Measurements from ENCODE around the gene SIRPA.

SIRPA gene

GRCh38 chr20:1887756-1888155 lies 7.5 kb upstream of the SIRPA start:
- peaks cover 5% of the 10 kb centered on the region for H3K27me3 Mint-ChIP-seq
- no peak for ATAC-seq (ENCODE audit: low read depth)
- H3K9me3 Mint-ChIP-seq = no peaks in the 10 kb centered on the region
- H3K27ac Mint-ChIP-seq = no peak overlapping the region
- peaks cover 3% of the 10 kb centered on the region for H3K36me3 Mint-ChIP-seq
- DNase-seq (ENCODE audit: low spot score in 2 of 2) = no peak
- H3K4me3 Mint-ChIP-seq = no peak overlapping the region
- peaks cover 24% of the 10 kb centered on the region for H3K4me1 Mint-ChIP-seq

GRCh38 chr20:1888796-1889463 lies 6.3 kb upstream of the SIRPA start:
- peaks cover 6% of the 10 kb centered on the region for H3K27me3 Mint-ChIP-seq
- H3K9me3 Mint-ChIP-seq = no peaks in the 10 kb centered on the region
- peaks cover 3% of the 10 kb centered on the region for H3K36me3 Mint-ChIP-seq
- no peak overlapping the region for H3K27ac Mint-ChIP-seq
- DNase-seq (ENCODE audit: low spot score in 2 of 2) (no peak), ATAC-seq (ENCODE audit: low read depth) (no peak)
- H3K4me3 Mint-ChIP-seq = no peak overlapping the region
- H3K4me1 Mint-ChIP-seq = peaks cover 20% of the 10 kb centered on the region

- H3K27me3 Mint-ChIP-seq = peaks cover 7% of the 10 kb centered on the region
- H3K4me1 Mint-ChIP-seq = peaks cover 16% of the 10 kb centered on the region
- no peak overlapping the region for H3K4me3 Mint-ChIP-seq
- no peak overlapping the region for H3K27ac Mint-ChIP-seq
- DNase-seq (ENCODE audit: low spot score in 2 of 2) (no peak), ATAC-seq (ENCODE audit: low read depth) (no peak)
- no peaks in the 10 kb centered on the region for H3K9me3 Mint-ChIP-seq
- H3K36me3 Mint-ChIP-seq = peaks cover 3% of the 10 kb centered on the region
These were observed 4.5 kb upstream of the SIRPA start for GRCh38 chr20:1890469-1891262.

GRCh38 chr20:1891263-1892118 lies 3.7 kb upstream of the SIRPA start:
- Mint-ChIP-seq H3K27me3 (peaks cover 7% of the 10 kb centered on the region), H3K4me3 (no peak overlapping the region), H3K36me3 (peaks cover 3% of the 10 kb centered on the region), H3K9me3 (no peaks in the 10 kb centered on the region), H3K4me1 (peaks cover 22% of the 10 kb centered on the region), H3K27ac (no peak overlapping the region)
- ATAC-seq (ENCODE audit: low read depth) (no peak), DNase-seq (ENCODE audit: low spot score in 2 of 2) (no peak)

- Mint-ChIP-seq H3K4me3 (no peak overlapping the region), H3K9me3 (no peaks in the 10 kb centered on the region), H3K27ac (no peak overlapping the region), H3K27me3 (peaks cover 7% of the 10 kb centered on the region), H3K36me3 (peaks cover 3% of the 10 kb centered on the region), H3K4me1 (peaks cover 26% of the 10 kb centered on the region)
- DNase-seq (ENCODE audit: low spot score in 2 of 2) = no peak
- no peak for ATAC-seq (ENCODE audit: low read depth)
These were observed 3.2 kb upstream of the SIRPA start for GRCh38 chr20:1892119-1892385.

- Mint-ChIP-seq H3K27me3 (peaks cover 2% of the 10 kb centered on the region), H3K4me3 (peak overlapping the region; percentile 74), H3K9me3 (no peaks in the 10 kb centered on the region), H3K27ac (peak overlapping the region; percentile 65), H3K4me1 (peaks cover 38% of the 10 kb centered on the region), H3K36me3 (no peaks in the 10 kb centered on the region)
- no peak for DNase-seq (ENCODE audit: low spot score in 2 of 2)
- no peak for ATAC-seq (ENCODE audit: low read depth)
These were observed 1.3 kb upstream of the SIRPA start for GRCh38 chr20:1893721-1894470.

GRCh38 chr20:1894471-1894950 lies 696 bp upstream of the SIRPA start:
- H3K27me3 Mint-ChIP-seq = peaks cover 2% of the 10 kb centered on the region
- peaks cover 42% of the 10 kb centered on the region for H3K4me1 Mint-ChIP-seq
- H3K9me3 Mint-ChIP-seq = no peaks in the 10 kb centered on the region
- no peaks in the 10 kb centered on the region for H3K36me3 Mint-ChIP-seq
- DNase-seq (ENCODE audit: low spot score in 2 of 2) (peak in 1 of 2 donors; percentile 62), ATAC-seq (ENCODE audit: low read depth) (peak; percentile 28)
- H3K27ac Mint-ChIP-seq = peak overlapping the region; percentile 65
- H3K4me3 Mint-ChIP-seq = peak overlapping the region; percentile 74

- peak overlapping the region; percentile 84 for H3K4me3 Mint-ChIP-seq
- H3K27ac Mint-ChIP-seq = peak overlapping the region; percentile 90
- H3K27me3 Mint-ChIP-seq = peaks cover 2% of the 10 kb centered on the region
- H3K4me1 Mint-ChIP-seq = peaks cover 45% of the 10 kb centered on the region
- ATAC-seq (ENCODE audit: low read depth) (no peak), DNase-seq (ENCODE audit: low spot score in 2 of 2) (no peak)
- no peaks in the 10 kb centered on the region for H3K9me3 Mint-ChIP-seq
- no peaks in the 10 kb centered on the region for H3K36me3 Mint-ChIP-seq
These were observed 672 bp downstream of the SIRPA start for GRCh38 chr20:1895674-1896483.

- Mint-ChIP-seq H3K4me3 (peak overlapping the region; percentile 84), H3K4me1 (peaks cover 45% of the 10 kb centered on the region), H3K27ac (peak overlapping the region; percentile 90), H3K27me3 (peaks cover 2% of the 10 kb centered on the region), H3K36me3 (no peaks in the 10 kb centered on the region), H3K9me3 (no peaks in the 10 kb centered on the region)
- DNase-seq (ENCODE audit: low spot score in 2 of 2) = no peak
- no peak for ATAC-seq (ENCODE audit: low read depth)
These were observed 1.5 kb downstream of the SIRPA start for GRCh38 chr20:1896484-1897258.

GRCh38 chr20:1897541-1897940 lies 2.3 kb downstream of the SIRPA start:
- no peak for DNase-seq (ENCODE audit: low spot score in 2 of 2)
- Mint-ChIP-seq H3K4me3 (peak overlapping the region; percentile 39), H3K27ac (peak overlapping the region; percentile 83), H3K36me3 (no peaks in the 10 kb centered on the region), H3K27me3 (peaks cover 2% of the 10 kb centered on the region), H3K4me1 (peaks cover 45% of the 10 kb centered on the region), H3K9me3 (no peaks in the 10 kb centered on the region)
- ATAC-seq (ENCODE audit: low read depth) = peak; percentile 14

- peaks cover 41% of the 10 kb centered on the region for H3K4me1 Mint-ChIP-seq
- H3K36me3 Mint-ChIP-seq = no peaks in the 10 kb centered on the region
- DNase-seq (ENCODE audit: low spot score in 2 of 2) = peak; percentile 57 to 63
- H3K9me3 Mint-ChIP-seq = no peaks in the 10 kb centered on the region
- peak overlapping the region; percentile 83 for H3K27ac Mint-ChIP-seq
- peaks cover 2% of the 10 kb centered on the region for H3K27me3 Mint-ChIP-seq
- peak overlapping the region; percentile 38 for H3K4me3 Mint-ChIP-seq
- ATAC-seq (ENCODE audit: low read depth) = peak; percentile 78
These were observed 2.8 kb downstream of the SIRPA start for GRCh38 chr20:1897965-1898464.

GRCh38 chr20:1898482-1899240 lies 3.5 kb downstream of the SIRPA start:
- no peaks in the 10 kb centered on the region for H3K36me3 Mint-ChIP-seq
- H3K4me1 Mint-ChIP-seq = peaks cover 42% of the 10 kb centered on the region
- peaks cover 2% of the 10 kb centered on the region for H3K27me3 Mint-ChIP-seq
- H3K9me3 Mint-ChIP-seq = no peaks in the 10 kb centered on the region
- no peak for ATAC-seq (ENCODE audit: low read depth)
- H3K27ac Mint-ChIP-seq = peak overlapping the region; percentile 83
- no peak overlapping the region for H3K4me3 Mint-ChIP-seq
- DNase-seq (ENCODE audit: low spot score in 2 of 2) = no peak
